ENCODE data around the gene NR3C2.

NR3C2 gene

GRCh38 chr4:148075438-148075837, 366.8 kb downstream of the NR3C2 start:
- H3K27me3 ChIP-seq (ENCODE audit: insufficient read depth, low read length, poor library complexity) = no peaks in the 10 kb centered on the region
- no peak overlapping the region for H3K9ac ChIP-seq (ENCODE audit: low read depth, low read length)
- no peaks in the 10 kb centered on the region for H4K20me1 ChIP-seq (ENCODE audit: insufficient read depth, low read length)
- H3K4me1 ChIP-seq (ENCODE audit: insufficient read depth, low read length) = no peaks in the 10 kb centered on the region
- H3K27ac ChIP-seq (ENCODE audit: low read length) = no peak overlapping the region
- no peaks in the 10 kb centered on the region for H3K79me2 ChIP-seq (ENCODE audit: insufficient read depth, low read length)
- peaks cover 25% of the 10 kb centered on the region for H3K9me3 ChIP-seq (ENCODE audit: insufficient read depth, low read length, severe bottlenecking)
- H2AFZ ChIP-seq (ENCODE audit: low read depth, low read length) = no peak overlapping the region
- TF ChIP-seq CTCF (IDR thresholded peaks at IDR 0.05; ENCODE audit: borderline replicate concordance, extremely low read depth, low read length, poor library complexity, severe bottlenecking) (no peak), EZH2 (IDR thresholded peaks at IDR 0.05; ENCODE audit: borderline replicate concordance, low read depth, low read length, severe bottlenecking) (no peak)
- DNase-seq = no peak
- ATAC-seq (ENCODE audit: insufficient read depth, low read depth) = no peak
- no peak overlapping the region for H3K4me3 ChIP-seq (ENCODE audit: low read depth in 1 of 2, low read length in 2 of 2)
- H3K4me2 ChIP-seq (ENCODE audit: insufficient read depth, low read length) = no peak overlapping the region
- H3K36me3 ChIP-seq (ENCODE audit: insufficient read depth, low read length) = no peaks in the 10 kb centered on the region

- H3K79me2 ChIP-seq (ENCODE audit: insufficient read depth, low read length) = no peaks in the 10 kb centered on the region
- no peaks in the 10 kb centered on the region for H3K4me1 ChIP-seq (ENCODE audit: insufficient read depth, low read length)
- TF ChIP-seq EZH2 (IDR thresholded peaks at IDR 0.05; ENCODE audit: borderline replicate concordance, low read depth, low read length, severe bottlenecking) (no peak), CTCF (IDR thresholded peaks at IDR 0.05; ENCODE audit: borderline replicate concordance, extremely low read depth, low read length, poor library complexity, severe bottlenecking) (no peak)
- ATAC-seq (ENCODE audit: insufficient read depth, low read depth) (no peak), DNase-seq (no peak)
- H3K4me3 ChIP-seq (ENCODE audit: low read depth in 1 of 2, low read length in 2 of 2) = no peak overlapping the region
- no peaks in the 10 kb centered on the region for H3K27me3 ChIP-seq (ENCODE audit: insufficient read depth, low read length, poor library complexity)
- no peak overlapping the region for H3K9ac ChIP-seq (ENCODE audit: low read depth, low read length)
- H3K4me2 ChIP-seq (ENCODE audit: insufficient read depth, low read length) = no peak overlapping the region
- no peaks in the 10 kb centered on the region for H4K20me1 ChIP-seq (ENCODE audit: insufficient read depth, low read length)
- H3K9me3 ChIP-seq (ENCODE audit: insufficient read depth, low read length, severe bottlenecking) = peaks cover 25% of the 10 kb centered on the region
- no peak overlapping the region for H2AFZ ChIP-seq (ENCODE audit: low read depth, low read length)
- H3K27ac ChIP-seq (ENCODE audit: low read length) = no peak overlapping the region
- H3K36me3 ChIP-seq (ENCODE audit: insufficient read depth, low read length) = no peaks in the 10 kb centered on the region
Measured at GRCh38 chr4:148074462-148074861, 367.8 kb downstream of the NR3C2 start.

- H2AFZ ChIP-seq (ENCODE audit: low read depth, low read length) = no peak overlapping the region
- ATAC-seq (ENCODE audit: insufficient read depth, low read depth) = no peak
- DNase-seq = no peak
- no peaks in the 10 kb centered on the region for H4K20me1 ChIP-seq (ENCODE audit: insufficient read depth, low read length)
- H3K79me2 ChIP-seq (ENCODE audit: insufficient read depth, low read length) = no peaks in the 10 kb centered on the region
- no peak overlapping the region for H3K4me2 ChIP-seq (ENCODE audit: insufficient read depth, low read length)
- no peak overlapping the region for H3K9ac ChIP-seq (ENCODE audit: low read depth, low read length)
- no peaks in the 10 kb centered on the region for H3K36me3 ChIP-seq (ENCODE audit: insufficient read depth, low read length)
- no peak overlapping the region for H3K27ac ChIP-seq (ENCODE audit: low read length)
- H3K27me3 ChIP-seq (ENCODE audit: insufficient read depth, low read length, poor library complexity) = no peaks in the 10 kb centered on the region
- H3K4me1 ChIP-seq (ENCODE audit: insufficient read depth, low read length) = no peaks in the 10 kb centered on the region
- peaks cover 25% of the 10 kb centered on the region for H3K9me3 ChIP-seq (ENCODE audit: insufficient read depth, low read length, severe bottlenecking)
- TF ChIP-seq CTCF (IDR thresholded peaks at IDR 0.05; ENCODE audit: borderline replicate concordance, extremely low read depth, low read length, poor library complexity, severe bottlenecking) (no peak), EZH2 (IDR thresholded peaks at IDR 0.05; ENCODE audit: borderline replicate concordance, low read depth, low read length, severe bottlenecking) (no peak)
- H3K4me3 ChIP-seq (ENCODE audit: low read depth in 1 of 2, low read length in 2 of 2) = no peak overlapping the region
Measured at GRCh38 chr4:148073349-148073748, 368.9 kb downstream of the NR3C2 start.

- ATAC-seq (ENCODE audit: insufficient read depth, low read depth) (no peak), DNase-seq (no peak)
- Histone ChIP-seq H2AFZ (ENCODE audit: low read depth, low read length) (no peak overlapping the region), H3K4me3 (ENCODE audit: low read depth in 1 of 2, low read length in 2 of 2) (no peak overlapping the region), H3K9me3 (ENCODE audit: insufficient read depth, low read length, severe bottlenecking) (peaks cover 25% of the 10 kb centered on the region), H3K4me2 (ENCODE audit: insufficient read depth, low read length) (no peak overlapping the region), H3K4me1 (ENCODE audit: insufficient read depth, low read length) (no peaks in the 10 kb centered on the region), H3K36me3 (ENCODE audit: insufficient read depth, low read length) (no peaks in the 10 kb centered on the region), H3K79me2 (ENCODE audit: insufficient read depth, low read length) (no peaks in the 10 kb centered on the region), H4K20me1 (ENCODE audit: insufficient read depth, low read length) (no peaks in the 10 kb centered on the region), H3K9ac (ENCODE audit: low read depth, low read length) (no peak overlapping the region), H3K27ac (ENCODE audit: low read length) (no peak overlapping the region), H3K27me3 (ENCODE audit: insufficient read depth, low read length, poor library complexity) (no peaks in the 10 kb centered on the region)
- no peak for TF ChIP-seq EZH2 (IDR thresholded peaks at IDR 0.05; ENCODE audit: borderline replicate concordance, low read depth, low read length, severe bottlenecking)
- no peak for TF ChIP-seq CTCF (IDR thresholded peaks at IDR 0.05; ENCODE audit: borderline replicate concordance, extremely low read depth, low read length, poor library complexity, severe bottlenecking)
Measured at GRCh38 chr4:148072789-148073188, 369.4 kb downstream of the NR3C2 start.
